Jurkat, Clone E6-1 (cell line): Measurements from ENCODE around the gene HEATR5A.
"Not testable (repeated sequence)": the region's sequence is repeated elsewhere in the genome, so short reads cannot be mapped to it uniquely, and the experiment has no call there.

Experiments used
- DNase-seq: peaks from one replicate; pipeline ENCODE4 v3.0.0-alpha.2; 2011; ENCODE audit warnings: low read depth, low spot score
- H3K4me3 ChIP-seq: 2 replicates; pipeline ENCODE4 v1.5.1; 2011; ENCODE audit warnings: mild to moderate bottlenecking, low read length, control low read depth, moderate library complexity

HEATR5A gene

DNA sequence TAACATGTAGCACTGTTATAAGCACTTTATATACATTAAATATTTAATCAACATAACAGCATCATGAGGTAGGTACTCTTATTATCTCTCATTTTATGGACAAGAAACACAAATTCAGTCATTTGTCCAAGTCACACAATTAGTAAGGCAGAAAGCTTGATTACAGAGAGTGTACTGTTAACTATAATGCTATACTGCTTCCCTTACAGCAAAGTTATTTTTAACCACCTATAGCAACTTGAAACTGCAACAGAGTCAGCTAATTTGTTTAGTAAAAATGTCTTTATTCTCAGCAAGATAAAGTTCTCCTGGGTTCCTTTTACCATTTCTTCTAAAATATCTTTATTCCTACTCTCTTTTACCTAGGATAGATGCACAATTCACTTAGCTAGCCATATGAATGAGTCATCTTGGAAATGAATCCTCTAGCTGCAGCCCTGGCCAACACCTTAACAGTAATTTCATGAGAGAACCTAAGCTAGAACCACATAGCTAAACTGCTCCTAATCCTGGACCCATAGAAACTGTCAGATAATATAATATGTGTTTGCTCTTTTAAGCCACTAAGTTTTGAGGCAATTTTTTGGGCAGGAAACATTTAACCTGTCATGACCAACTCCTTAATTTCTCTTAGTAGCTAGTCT is 122.5 kb downstream of the HEATR5A start:
- H3K4me3 ChIP-seq: no peak overlapping the region

DNA sequence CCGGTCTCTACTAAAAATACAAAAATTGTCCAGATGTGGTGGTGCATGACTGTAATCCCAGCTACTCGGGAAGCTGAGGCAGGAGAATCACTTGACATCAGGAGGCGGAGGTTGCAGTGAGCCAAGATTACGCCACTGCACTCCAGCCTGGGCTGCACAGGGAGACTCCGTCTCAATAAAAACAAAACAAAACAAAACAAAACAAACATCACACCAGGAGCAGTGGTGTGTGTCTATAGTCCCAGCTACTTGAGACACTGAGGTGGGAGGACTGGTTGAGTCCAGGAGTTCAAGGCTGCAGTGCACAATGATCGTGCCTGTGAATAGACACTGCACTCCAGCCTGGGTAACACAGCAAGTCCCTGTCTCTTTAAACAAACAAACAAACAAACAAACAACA is 123.2 kb downstream of the HEATR5A start:
- H3K4me3 ChIP-seq: no peak overlapping the region
- no peak for DNase-seq

More for the DNA sequence above, 122.5 kb downstream of the HEATR5A start:
- no peak for DNase-seq

GRCh38 chr14:31294746-31295405 is 125.5 kb downstream of the HEATR5A start:
- no peak for DNase-seq

DNA sequence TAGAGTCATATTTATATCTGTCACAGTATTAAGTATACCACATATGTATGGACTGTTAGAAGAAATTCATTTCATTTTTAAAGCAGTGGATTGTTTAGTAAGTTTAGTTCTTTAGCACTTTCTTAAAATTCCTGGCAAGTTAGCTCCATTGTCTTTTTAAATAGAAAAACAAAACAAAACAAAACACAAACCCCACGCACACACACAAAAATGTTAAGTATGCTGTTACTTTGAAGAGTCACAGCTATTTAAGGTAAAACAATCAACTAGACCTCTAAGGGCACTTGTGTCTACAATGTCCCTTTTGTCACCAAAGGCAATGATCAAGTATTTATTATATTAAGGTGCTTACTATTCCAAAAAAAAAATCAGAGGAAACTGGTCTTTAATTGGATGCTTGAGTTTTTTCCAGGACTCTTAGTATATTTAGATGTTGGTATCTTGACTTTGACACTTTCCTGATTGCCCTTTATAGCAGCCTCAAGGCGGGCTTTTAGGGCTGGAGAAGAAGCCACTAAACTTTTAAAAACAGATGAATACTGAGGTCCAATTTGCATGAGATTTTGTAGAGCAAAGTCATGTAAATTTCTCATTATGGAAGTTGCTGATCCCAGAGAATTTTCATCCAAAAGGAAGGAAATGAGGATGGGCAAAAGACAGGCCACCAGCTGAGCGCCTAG is 127.3 kb downstream of the HEATR5A start:
- no peak for DNase-seq
- H3K4me3 ChIP-seq: no peak overlapping the region

More at GRCh38 chr14:31294746-31295405, 125.5 kb downstream of the HEATR5A start:
- no peak overlapping the region for H3K4me3 ChIP-seq

GRCh38 chr14:31291210-31291609 is 129.1 kb downstream of the HEATR5A start:
- no peak overlapping the region for H3K4me3 ChIP-seq
- DNase-seq: no peak

DNA sequence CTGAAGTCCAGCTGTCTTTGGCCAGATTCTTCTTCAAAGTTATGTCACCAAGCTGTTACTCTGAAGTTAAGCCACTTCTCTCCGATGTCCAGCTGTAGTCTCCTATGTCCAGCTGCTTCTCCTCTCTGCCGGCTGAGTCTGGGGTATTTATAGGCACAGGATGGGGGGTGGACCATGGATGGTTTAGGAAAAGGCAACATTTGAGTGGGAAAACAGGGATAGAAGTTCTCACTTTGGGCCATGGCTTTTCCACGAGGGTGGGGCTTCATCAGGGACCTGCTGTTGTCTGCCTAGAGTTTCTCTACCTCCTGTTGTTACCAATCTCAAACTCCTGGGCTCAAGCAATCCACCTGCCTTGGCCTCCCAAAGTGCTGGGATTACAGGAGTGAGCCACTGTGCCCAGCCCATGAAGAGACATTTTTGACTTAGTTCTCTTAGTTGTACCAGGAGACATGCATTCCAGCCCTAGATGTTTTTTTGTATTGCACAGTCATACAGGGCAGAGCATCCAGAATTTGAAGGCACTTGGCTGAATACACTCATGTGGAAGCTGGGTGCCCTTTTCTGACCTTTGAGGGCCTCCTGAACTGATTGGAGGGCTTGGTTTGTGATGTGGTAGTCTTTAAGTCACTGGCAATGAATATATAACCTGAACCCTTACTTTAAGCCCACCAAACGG is 132.9 kb downstream of the HEATR5A start:
- H3K4me3 ChIP-seq: no peak overlapping the region
- DNase-seq: no peak

DNA sequence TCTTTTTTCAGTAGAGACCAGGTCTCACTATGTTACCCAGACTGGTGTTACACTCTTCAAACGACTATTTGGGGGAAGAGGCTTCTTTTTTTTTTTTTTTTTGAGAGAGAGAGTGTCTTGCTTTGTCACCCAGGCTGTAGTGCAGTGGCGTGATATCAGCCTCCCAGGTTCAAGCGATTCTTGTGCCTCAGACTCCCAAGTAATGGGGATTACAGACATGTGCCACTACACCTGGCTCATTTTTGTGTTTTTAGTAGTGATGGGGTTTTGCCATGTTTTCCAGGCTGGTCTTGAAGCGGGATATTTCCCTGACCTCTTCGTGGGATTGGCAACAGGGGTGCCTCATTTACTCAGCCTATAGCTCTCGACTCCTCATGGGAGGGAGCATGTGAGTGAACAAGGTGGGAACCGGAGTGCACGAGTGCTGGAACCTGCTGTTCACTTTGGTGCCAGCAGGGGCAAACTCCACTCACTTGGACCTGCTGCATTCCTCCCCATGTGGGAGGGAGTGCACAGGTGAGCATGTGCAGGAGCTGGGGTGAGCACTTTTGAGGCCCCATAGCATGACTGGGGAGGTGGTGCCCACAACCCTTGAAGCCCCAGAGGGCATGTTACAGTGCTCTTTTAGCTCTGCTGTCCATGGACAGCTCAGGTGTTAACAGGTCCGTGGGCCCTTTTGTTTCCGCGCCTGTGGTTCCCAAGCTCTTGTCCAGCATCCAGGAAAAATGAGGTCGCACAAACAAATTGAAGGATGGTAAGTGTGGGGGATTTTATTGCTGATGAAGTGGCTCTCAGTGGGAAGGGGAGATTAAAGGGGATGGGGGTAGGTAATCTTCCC is 133.7 kb downstream of the HEATR5A start:
- no peak overlapping the region for H3K4me3 ChIP-seq
- DNase-seq: peak; percentile 24

GRCh38 chr14:31283578-31284252 is 136.6 kb downstream of the HEATR5A start:
- DNase-seq: peak; percentile 18
- H3K4me3 ChIP-seq: no peak overlapping the region

GRCh38 chr14:31283153-31283552 is 137.2 kb downstream of the HEATR5A start:
- H3K4me3 ChIP-seq: no peak overlapping the region
- DNase-seq: no peak

GRCh38 chr14:31280871-31281220 is 139.5 kb downstream of the HEATR5A start:
- no peak overlapping the region for H3K4me3 ChIP-seq
- no peak for DNase-seq

DNA sequence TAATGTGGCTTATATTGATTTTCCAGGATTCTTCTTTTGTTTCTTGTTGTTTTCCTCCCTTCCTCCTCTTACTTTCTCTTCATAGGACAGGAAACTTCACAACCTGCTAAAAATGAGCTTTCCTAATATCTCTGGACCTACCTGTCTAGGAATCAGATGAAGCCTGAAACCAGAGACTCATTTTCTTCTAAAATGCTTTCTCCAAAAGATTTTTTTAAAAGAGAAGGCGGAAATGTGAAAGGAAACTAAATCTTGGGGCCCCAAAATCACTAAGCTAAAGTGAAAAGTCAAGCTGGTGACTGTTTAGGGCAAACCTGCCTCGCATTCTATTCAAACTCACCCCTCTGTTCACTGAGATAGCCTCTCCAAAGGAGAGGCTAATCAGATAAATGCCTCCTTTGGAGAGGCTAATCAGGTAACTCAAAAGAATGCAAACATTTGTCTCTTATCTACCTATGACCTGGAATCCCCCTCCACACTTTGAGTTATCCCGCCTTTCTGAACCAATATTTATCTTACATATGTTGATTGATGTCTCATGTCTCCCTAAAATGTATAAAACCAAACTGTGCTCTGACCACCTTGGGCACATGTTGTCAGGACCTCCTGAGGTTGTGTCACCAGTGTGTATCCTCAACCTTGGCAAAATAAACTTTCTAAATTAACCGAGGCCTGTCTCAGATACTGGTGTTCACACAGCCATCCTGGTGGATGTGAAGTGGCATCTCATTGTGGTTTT is 140.0 kb downstream of the HEATR5A start:
- H3K4me3 ChIP-seq: no peak overlapping the region
- no peak for DNase-seq

DNA sequence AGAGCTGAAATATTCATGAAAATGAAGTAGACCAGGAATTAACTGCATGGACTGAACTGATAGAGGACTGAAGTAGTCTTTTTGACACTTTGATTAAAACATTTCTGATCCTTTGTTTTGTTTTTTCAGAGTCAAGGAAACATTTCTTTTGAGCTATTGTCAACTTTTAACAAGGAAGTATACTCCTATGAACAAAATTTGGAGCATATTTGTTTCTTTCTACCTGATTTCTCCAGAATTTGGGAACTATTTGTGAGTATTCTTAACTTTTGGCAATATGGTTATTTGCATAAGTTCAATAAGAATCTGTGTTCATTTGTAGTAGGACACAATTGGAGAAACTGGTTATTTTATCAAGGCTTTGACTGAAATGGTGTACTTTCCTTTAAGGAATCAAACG is 141.5 kb downstream of the HEATR5A start:
- no peak overlapping the region for H3K4me3 ChIP-seq
- no peak for DNase-seq

- DNase-seq: no peak
- H3K4me3 ChIP-seq: no peak overlapping the region
Measured at GRCh38 chr14:31277085-31277484, 143.3 kb downstream of the HEATR5A start.

DNA sequence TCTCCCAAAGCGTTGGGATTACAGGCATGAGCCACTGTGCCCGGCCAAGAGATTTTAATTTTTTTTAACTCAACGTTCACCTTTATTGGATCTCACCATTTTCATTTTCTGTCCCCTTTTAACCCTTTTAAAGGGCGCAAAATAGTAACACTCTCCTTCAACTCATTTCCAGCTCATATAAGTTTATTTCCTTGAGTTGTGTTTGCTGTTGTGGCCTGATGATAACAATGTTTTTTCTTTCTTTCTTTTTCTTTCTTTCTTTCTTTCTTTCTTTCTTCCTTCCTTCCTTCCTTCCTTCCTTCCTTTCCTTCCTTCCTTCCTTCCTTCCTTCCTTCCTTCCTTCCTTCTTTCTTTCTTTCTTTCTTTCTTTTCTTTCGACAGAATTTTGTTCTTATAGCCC is 143.9 kb downstream of the HEATR5A start:
- H3K4me3 ChIP-seq, DNase-seq: not testable (repeated sequence)

DNA sequence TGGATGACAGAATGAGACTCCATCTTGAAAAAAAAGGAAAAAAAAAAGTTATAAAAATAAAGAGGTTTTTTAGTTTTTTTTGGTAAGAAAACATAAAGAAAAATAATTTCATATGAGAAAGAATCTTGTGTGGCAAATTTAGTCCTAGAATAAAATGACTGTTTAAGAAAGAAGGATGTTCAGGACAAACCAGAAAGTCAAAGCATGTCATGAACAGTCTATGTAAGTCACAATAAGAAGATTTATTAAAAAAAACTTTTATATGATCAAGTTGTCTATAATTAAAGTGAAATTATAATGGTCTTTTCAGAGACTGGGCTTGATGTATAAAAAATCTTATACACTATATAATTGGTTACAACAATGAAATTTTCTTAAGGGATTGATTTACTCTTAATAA is 144.6 kb downstream of the HEATR5A start:
- H3K4me3 ChIP-seq: no peak overlapping the region
- DNase-seq: no peak

GRCh38 chr14:31271648-31272047 is 148.7 kb downstream of the HEATR5A start:
- H3K4me3 ChIP-seq: no peak overlapping the region
- DNase-seq: no peak

DNA sequence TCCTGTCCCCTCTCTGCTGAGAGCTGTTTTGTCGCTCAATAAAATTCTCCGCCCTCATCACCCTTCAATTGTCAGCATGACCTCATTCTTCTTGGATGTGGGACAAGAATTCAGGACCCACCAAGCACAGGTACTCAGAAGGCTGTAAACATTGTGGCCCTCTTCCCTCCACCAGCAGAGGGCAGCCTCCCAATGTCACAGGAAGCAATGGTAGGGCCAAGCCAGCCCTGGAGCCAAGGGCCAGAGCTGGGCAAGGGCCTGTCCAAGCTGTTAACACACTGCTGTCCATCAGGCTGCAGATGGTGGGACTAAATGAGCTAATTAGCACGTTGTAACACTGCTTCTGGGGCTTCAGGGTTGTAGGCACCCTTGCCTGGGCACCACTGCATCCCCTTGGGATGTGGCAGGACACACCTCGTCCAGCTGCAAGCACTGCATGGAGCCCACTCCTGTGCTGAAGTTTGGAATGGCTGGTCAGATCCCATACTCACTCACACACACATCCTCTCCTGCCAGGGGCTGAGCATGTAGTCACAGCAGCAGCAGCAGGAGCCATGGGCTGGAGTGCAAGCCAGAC is 150.1 kb downstream of the HEATR5A start:
- H3K4me3 ChIP-seq: no peak overlapping the region
- no peak for DNase-seq
